SK-N-SH treated with all-trans-retinoic acid at 6 μM for 48 hours (cell line): ENCODE measurements around the gene MTUS2.

Experiments
- ATAC-seq: fragments of 200-7000 bp; cut with Tn5 transposase; 3 replicates; pipeline ENCODE4 v1.9.1; 2020; ENCODE audit warnings: mild to moderate bottlenecking, moderate library complexity
- ARNTL ChIP-seq: fragments of 450-650 bp; formaldehyde crosslinking; IDR thresholded peaks from 2 replicates; pipeline ENCODE4 v1.5.0; 2020; ENCODE audit warnings: low read depth, mild to moderate bottlenecking, moderate library complexity, borderline replicate concordance
- BACH2 ChIP-seq: fragments of 250-450 bp; sonication (Bioruptor Pico); IDR thresholded peaks from 2 replicates; pipeline ENCODE4 v1.9.0; 2021; ENCODE audit warnings: mild to moderate bottlenecking, borderline replicate concordance
- CREB5 ChIP-seq: fragments of 250-450 bp; sonication (Bioruptor Pico); IDR thresholded peaks from 2 replicates; pipeline ENCODE4 v1.5.1; 2020; ENCODE audit warnings: low read depth, mild to moderate bottlenecking, moderate library complexity
- CSDC2 ChIP-seq: fragments of 250-450 bp; sonication (Bioruptor Pico); IDR thresholded peaks from 2 replicates; pipeline ENCODE4 v1.5.0; 2020; ENCODE audit warnings: mild to moderate bottlenecking, moderate library complexity
- CSRNP3 ChIP-seq: fragments of 250-450 bp; sonication (Bioruptor Pico); IDR thresholded peaks from 2 replicates; pipeline ENCODE4 v1.5.1; 2021; ENCODE audit warnings: mild to moderate bottlenecking, moderate library complexity
- ESRRG ChIP-seq: fragments of 250-450 bp; sonication (Bioruptor Pico); IDR thresholded peaks from 2 replicates; pipeline ENCODE4 v1.6.1; 2021; ENCODE audit warnings: mild to moderate bottlenecking
- GLIS3 ChIP-seq: fragments of 250-450 bp; sonication (Bioruptor Pico); IDR thresholded peaks from 2 replicates; pipeline ENCODE4 v1.5.0; 2020; ENCODE audit warnings: mild to moderate bottlenecking, moderate library complexity
- ISL1 ChIP-seq: fragments of 250-450 bp; sonication (Bioruptor Pico); IDR thresholded peaks from 2 replicates; pipeline ENCODE4 v2.1.2; 2022; ENCODE audit warnings: mild to moderate bottlenecking, moderate library complexity
- OSR1 ChIP-seq: fragments of 250-450 bp; sonication (Bioruptor Pico); IDR thresholded peaks from 2 replicates; pipeline ENCODE4 v1.8.0; 2022; ENCODE audit warnings: moderate library complexity, mild to moderate bottlenecking, inconsistent platforms
- PATZ1 ChIP-seq: fragments of 250-450 bp; sonication (Bioruptor Pico); IDR thresholded peaks from 2 replicates; pipeline ENCODE4 v1.8.0; 2020; ENCODE audit warnings: mild to moderate bottlenecking, moderate library complexity, borderline replicate concordance
- PPARA ChIP-seq: fragments of 250-450 bp; sonication (Bioruptor Pico); IDR thresholded peaks from 2 replicates; pipeline ENCODE4 v1.5.0; 2020; ENCODE audit warnings: mild to moderate bottlenecking, borderline replicate concordance
- RARB ChIP-seq: fragments of 250-450 bp; sonication (Bioruptor Pico); IDR thresholded peaks from 2 replicates; pipeline ENCODE4 v1.8.0; 2021; ENCODE audit warnings: mild to moderate bottlenecking, moderate library complexity
- SNAI2 ChIP-seq: fragments of 250-450 bp; sonication (Bioruptor Pico); IDR thresholded peaks from 2 replicates; pipeline ENCODE4 v1.5.0; 2020; ENCODE audit warnings: mild to moderate bottlenecking, moderate library complexity
- TCF4 ChIP-seq: fragments of 250-450 bp; sonication (Bioruptor Pico); IDR thresholded peaks from 2 replicates; pipeline ENCODE4 v1.8.0; 2021; ENCODE audit warnings: mild to moderate bottlenecking, moderate library complexity, borderline replicate concordance
- TOX ChIP-seq: fragments of 250-450 bp; sonication (Bioruptor Pico); IDR thresholded peaks from 2 replicates; pipeline ENCODE4 v1.8.0; 2021; ENCODE audit warnings: mild to moderate bottlenecking, moderate library complexity, borderline replicate concordance
- ZC3H10 ChIP-seq: fragments of 250-450 bp; sonication (Bioruptor Pico); IDR thresholded peaks from 2 replicates; pipeline ENCODE4 v1.5.1; 2021; ENCODE audit warnings: mild to moderate bottlenecking, moderate library complexity
- ZFP3 ChIP-seq: fragments of 250-450 bp; sonication (Bioruptor Pico); IDR thresholded peaks from 2 replicates; pipeline ENCODE4 v1.5.0; 2020; ENCODE audit warnings: mild to moderate bottlenecking, moderate library complexity
- ZFP30 ChIP-seq: fragments of 450-650 bp; formaldehyde crosslinking; IDR thresholded peaks from 2 replicates; pipeline ENCODE4 v1.5.0; 2022; ENCODE audit warnings: mild to moderate bottlenecking, moderate library complexity
- ZNF565 ChIP-seq: fragments of 450-650 bp; formaldehyde crosslinking; conservative IDR thresholded peaks from 2 replicates; pipeline ENCODE4 v1.5.0; 2020; ENCODE audit warnings: low read depth, mild to moderate bottlenecking, moderate library complexity
- ZNF70 ChIP-seq: fragments of 450-650 bp; formaldehyde crosslinking; IDR thresholded peaks from 2 replicates; pipeline ENCODE4 v1.5.0; 2020; ENCODE audit warnings: mild to moderate bottlenecking, moderate library complexity
- ZNF8 ChIP-seq: fragments of 450-650 bp; formaldehyde crosslinking; IDR thresholded peaks from 2 replicates; pipeline ENCODE4 v1.5.0; 2020; ENCODE audit warnings: mild to moderate bottlenecking, moderate library complexity
- TF ChIP-seq, protein P1 (sequence below): fragments of 250-450 bp; sonication (Bioruptor Pico); IDR thresholded peaks from 2 replicates; pipeline ENCODE4 v1.8.0; 2021; ENCODE audit warnings: low read depth, mild to moderate bottlenecking, moderate library complexity, borderline replicate concordance
- TF ChIP-seq, protein P2 (sequence below): fragments of 250-450 bp; sonication (Bioruptor Pico); IDR thresholded peaks from 2 replicates; pipeline ENCODE4 v1.5.0; 2020; ENCODE audit warnings: mild to moderate bottlenecking, moderate library complexity

MTUS2 gene

DNA sequence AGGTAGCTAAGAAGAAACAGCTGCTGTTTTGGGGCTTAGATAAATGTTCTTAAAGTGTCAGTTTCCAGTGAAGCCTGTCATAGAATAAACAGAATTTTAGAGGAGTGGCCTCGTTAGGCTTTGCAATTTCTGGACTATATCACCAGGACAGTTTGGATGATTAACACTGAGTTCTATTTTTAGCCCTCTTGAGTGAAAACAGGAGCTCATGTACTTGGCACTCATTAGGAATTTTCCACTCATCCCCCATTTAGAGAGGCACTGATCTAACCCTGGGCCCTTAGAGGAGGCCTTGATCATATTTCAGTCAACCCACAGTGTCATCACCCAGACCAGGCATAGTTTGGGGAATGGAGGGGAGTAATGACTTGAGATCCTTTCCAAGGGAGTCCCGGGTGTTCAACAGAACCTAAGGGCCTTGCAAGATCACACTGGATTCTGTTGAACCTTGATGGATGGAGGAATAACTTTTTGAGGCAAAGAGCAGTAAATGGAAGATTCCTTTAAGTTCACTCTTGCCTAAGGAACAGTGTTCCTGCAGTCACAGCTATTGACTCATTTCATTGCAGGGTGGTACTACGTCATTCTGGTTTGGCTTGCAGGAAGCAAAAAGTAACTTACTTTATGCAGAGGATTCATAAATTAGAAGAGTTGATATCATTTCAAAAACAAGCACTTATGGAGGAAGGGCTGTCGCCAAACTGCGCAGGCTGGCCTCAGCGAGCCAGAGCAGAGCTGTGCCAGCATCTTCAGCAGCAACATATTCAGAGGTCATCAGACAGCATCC is 615.2 kb downstream of the MTUS2 start:
- ATAC-seq, result peak; percentile 85
- TF ChIP-seq ARNTL (CRISPR knock-in tag) (no peak), ZFP30 (CRISPR knock-in tag) (no peak), PPARA (no peak), RARB (peak; percentile 44; the same call in 1 of the 2 replicates), CREB5 (peak; percentile 59; the same call in 1 of the 2 replicates), TCF4 (peak; percentile 77; the same call in 1 of the 2 replicates), ZNF565 (CRISPR knock-in tag) (no peak), ZC3H10 (peak; percentile 31; the same call in 1 of the 2 replicates), ESRRG (CRISPR knock-in tag) (no peak), TOX (CRISPR knock-in tag) (peak; percentile 72; the same call in 1 of the 2 replicates), ZFP3 (CRISPR knock-in tag) (0 out of 2 replicates have a peak, but pooled peaks have one; percentile 5), ISL1 (CRISPR knock-in tag) (peak; percentile 96), ZNF8 (CRISPR knock-in tag) (no peak), CSDC2 (CRISPR knock-in tag) (no peak), PATZ1 (0 out of 2 replicates have a peak, but pooled peaks have one; percentile 44), BACH2 (no peak), GLIS3 (CRISPR knock-in tag) (no peak), CSRNP3 (no peak), ZNF70 (no peak), SNAI2 (CRISPR knock-in tag) (no peak), OSR1 (CRISPR knock-in tag) (no peak)
- TF ChIP-seq, protein P1, sequence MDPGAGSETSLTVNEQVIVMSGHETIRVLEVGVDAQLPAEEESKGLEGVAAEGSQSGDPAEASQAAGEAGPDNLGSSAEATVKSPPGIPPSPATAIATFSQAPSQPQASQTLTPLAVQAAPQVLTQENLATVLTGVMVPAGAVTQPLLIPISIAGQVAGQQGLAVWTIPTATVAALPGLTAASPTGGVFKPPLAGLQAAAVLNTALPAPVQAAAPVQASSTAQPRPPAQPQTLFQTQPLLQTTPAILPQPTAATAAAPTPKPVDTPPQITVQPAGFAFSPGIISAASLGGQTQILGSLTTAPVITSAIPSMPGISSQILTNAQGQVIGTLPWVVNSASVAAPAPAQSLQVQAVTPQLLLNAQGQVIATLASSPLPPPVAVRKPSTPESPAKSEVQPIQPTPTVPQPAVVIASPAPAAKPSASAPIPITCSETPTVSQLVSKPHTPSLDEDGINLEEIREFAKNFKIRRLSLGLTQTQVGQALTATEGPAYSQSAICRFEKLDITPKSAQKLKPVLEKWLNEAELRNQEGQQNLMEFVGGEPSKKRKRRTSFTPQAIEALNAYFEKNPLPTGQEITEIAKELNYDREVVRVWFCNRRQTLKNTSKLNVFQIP (CRISPR knock-in tag), result 0 out of 2 replicates have a peak, but pooled peaks have one; percentile 61
- TF ChIP-seq, protein P2, sequence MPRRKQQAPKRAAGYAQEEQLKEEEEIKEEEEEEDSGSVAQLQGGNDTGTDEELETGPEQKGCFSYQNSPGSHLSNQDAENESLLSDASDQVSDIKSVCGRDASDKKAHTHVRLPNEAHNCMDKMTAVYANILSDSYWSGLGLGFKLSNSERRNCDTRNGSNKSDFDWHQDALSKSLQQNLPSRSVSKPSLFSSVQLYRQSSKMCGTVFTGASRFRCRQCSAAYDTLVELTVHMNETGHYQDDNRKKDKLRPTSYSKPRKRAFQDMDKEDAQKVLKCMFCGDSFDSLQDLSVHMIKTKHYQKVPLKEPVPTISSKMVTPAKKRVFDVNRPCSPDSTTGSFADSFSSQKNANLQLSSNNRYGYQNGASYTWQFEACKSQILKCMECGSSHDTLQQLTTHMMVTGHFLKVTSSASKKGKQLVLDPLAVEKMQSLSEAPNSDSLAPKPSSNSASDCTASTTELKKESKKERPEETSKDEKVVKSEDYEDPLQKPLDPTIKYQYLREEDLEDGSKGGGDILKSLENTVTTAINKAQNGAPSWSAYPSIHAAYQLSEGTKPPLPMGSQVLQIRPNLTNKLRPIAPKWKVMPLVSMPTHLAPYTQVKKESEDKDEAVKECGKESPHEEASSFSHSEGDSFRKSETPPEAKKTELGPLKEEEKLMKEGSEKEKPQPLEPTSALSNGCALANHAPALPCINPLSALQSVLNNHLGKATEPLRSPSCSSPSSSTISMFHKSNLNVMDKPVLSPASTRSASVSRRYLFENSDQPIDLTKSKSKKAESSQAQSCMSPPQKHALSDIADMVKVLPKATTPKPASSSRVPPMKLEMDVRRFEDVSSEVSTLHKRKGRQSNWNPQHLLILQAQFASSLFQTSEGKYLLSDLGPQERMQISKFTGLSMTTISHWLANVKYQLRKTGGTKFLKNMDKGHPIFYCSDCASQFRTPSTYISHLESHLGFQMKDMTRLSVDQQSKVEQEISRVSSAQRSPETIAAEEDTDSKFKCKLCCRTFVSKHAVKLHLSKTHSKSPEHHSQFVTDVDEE, result no peak

GRCh38 chr13:29436291-29436690 is 616.2 kb downstream of the MTUS2 start:
- TF ChIP-seq RARB (no peak), ISL1 (CRISPR knock-in tag) (peak; percentile 81), ZC3H10 (0 out of 2 replicates have a peak, but pooled peaks have one; percentile 39), CSDC2 (CRISPR knock-in tag) (no peak), ESRRG (CRISPR knock-in tag) (no peak)
- ATAC-seq, result peak; percentile 52
